ENCODE results near the gene CCS.
A peak's percentile ranks its signal among the peaks of the same experiment; 100 is the strongest.
"Not testable (repeated sequence)": the region's sequence is repeated elsewhere in the genome, so short reads cannot be mapped to it uniquely, and the experiment has no call there.

The CCS gene

DNA sequence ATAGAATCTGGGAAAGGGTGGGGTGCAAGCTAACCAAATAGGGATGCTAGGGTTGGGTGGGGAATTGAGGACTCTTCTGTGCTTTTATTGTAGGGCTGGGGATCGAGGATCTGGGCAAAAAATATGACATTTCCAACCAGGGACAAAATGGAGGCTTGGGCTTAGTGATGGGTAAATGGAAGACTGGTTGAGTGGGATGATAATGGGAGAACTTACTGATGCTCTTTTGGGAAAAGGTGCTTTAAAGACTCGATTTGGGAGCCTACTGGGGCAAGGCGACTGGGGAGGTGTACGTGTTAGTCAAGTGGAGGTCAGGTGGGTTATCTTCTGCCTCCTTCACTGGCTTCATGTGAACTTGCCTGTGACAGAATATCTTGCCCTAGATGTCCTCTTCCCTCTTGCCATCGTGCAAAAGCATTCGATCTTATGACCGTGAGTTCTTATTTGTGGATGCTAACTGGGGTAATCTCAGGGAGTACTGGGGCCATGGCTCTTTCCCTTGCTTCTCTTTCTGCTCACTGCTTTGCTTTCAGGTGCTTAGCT, 35.1 kb downstream of the CCS start:
- DNase-seq = no peak

DNA sequence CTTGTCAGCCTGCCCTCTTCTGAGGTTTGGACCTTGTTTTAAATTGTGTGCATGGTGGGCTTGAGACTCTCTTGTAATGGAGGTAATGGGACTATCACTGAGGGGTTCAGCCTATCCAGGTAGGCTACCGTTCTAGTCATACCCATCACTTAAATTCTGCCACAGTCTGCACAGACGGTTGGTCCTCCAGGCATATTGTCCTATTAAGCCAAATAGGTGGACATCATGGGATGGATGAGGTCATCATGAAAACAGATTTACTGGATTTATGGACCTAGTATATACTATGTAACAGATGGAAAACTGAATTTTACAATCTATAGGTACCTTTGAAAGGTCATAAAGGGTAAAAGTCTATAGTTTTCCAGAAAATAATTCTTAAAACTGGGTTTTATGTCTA, 36.4 kb downstream of the CCS start:
- DNase-seq = no peak

DNA sequence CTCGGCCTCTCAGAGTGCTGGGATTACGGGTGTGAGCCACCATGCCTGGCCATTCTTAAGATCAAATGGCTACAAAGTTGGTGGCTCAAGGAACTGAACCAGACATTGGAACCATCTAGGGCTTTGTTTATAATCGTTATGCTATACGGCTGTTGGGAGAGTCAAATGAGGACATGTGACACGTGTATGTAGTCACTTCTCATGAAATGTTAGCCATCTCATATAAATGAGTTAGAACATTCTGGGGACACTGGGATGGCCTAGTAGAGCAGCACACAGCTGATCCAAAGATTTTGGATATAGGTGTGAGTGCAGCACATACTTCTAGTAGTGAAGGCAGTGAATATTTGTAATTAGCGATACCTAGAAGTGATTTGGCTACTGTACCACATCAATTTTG, 38.9 kb downstream of the CCS start:
- DNase-seq = no peak

DNA sequence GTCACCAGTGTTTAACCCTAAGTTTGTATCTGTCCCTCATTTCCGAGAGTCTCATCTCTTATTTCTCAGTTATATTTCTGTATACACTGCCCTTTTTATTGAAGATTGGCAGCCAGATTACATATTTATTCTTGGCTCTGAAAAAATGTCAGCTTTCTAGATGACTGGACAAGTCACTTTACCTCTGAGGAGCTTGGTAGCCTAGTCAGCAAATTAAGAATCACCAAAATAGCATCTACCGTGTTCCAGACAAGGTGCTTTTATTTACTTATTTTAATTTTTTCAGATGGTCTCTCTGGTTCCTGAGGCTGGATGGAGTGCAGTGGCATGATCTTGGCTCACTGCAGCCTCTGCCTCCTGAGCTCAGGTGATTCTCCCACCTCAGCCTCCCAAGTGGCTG, 40.0 kb downstream of the CCS start:
- no peak for DNase-seq

DNA sequence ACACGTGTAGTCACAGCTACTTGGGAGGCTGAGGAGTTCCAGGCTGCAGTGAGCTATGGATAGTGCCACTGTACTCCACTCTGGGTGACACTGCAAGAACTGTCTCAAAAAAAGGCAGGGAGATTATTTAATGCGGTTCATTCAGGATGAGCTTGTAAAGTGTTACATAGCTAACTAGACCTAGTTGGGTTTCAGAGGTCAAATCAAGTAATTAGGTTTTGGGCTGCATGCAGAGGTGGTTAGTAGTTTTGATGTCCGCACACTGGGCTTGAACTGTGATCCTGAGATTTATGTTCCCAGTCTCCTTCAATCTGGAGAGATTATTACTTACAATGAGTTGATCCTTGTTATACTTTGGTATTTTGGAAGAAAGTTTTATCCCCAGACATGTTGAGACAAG, 43.4 kb downstream of the CCS start:
- no peak for DNase-seq

DNA sequence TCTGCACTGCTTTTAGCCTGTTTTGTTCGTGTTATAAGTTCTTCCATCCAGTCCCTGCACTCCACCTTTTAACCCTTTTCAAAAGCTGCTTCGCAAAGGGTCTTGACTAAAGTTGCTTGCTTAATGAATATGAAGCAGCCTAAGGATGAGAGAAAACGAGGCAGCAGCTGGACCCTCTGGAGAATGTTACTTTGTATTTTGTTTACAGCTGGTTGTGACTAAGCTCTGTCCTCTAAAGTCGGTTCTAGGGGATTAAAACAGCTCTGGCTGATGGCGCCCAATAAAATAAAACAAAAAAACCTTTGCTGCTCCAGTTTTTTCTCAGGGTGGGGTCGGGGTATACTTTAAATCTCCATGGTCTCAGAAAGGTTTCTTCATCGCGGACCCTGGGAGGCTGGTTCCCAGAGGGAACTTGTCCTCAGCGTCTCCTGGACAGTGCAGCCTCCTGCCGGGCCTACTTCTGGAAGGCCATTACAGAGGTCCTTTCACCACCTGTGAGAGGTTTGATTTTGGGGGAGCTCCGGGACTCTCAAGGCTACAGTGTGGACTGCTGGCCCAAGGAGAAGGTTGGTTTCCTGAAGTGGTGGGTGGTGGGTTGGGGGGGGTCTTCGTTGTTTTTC, 44.7 kb downstream of the CCS start:
- no peak for DNase-seq

DNA sequence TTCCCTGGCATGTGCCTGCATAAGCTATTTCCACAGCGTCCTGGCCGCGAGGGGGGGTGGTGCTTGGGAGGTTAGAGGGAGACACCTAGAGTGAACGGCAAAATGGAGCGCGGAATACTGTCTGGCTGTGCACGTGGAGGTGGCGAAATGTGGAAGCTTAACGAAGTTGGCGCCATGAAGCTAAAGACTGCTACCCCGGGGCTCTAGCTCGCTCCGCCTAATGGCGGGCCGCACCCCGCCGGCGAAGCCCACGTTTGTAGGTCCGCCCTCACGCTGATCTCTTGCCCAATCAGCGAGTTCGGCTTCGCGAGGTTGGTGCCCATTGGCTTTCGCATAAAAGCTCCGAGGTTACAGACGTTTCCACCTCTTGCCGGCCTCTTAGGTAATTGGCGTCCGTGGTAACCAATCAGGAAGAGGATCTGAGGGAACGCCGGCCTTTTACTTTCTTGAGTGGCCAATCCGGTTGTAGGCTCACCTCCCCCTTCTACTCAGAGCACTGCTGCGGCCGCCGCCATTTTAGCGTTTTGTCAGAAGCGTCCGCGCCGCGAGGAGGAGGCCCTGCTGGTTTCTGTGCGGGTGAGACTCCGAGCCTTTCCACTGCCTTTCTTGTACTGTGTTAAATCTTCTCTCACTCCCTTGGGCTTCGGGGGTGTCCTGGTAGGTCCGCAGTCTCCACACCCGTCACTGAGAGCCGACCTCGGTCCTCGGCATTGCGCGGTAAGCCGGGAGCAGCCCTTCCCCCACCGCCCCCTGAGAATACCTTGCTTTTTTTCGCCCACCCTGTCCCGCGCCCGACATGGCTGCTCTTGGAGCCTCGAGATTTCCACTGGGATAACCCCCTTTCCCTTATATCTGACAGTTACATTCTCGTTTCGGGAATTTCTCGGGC, 45.4 kb downstream of the CCS start, which contains the start of gene RBM4:
TSS of gene RBM4 (plus strand) at position 527 of the 889 bp plus-strand sequence. CDS start 1,009 bp downstream, outside the sequence.
- peak; percentile 98 for DNase-seq

DNA sequence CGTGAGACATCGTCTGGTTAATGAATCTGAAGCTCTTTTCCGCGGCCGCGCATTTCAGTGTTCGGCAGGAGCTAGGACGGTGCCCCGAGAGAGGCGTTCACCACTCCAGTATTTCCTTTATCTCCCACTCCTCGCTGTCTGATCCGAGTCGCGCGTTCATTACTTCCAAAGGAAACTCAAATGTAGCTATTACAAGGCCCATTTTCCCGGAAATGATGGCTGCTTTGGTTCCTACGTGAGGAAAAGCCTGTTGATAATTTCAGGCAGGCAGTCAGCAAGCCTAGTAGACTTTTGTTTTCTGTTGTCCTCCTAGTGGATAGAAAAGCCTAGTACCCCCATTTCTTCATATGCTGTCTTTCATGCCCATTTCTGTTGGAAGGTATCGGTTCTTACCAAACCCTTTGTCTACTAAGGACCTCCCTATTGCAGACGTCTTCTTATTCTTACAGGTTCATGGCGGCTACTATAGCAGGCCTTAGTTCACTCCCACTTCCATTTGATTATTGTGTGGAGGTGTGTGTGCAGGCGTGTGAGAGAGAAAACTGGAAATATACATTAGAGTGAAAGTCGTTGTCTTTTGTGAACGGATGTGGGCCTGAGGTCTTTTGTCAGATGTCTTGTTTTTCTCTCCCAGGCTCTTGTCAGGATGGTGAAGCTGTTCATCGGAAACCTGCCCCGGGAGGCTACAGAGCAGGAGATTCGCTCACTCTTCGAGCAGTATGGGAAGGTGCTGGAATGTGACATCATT, 46.3 kb downstream of the CCS start:
- no peak for DNase-seq

DNA sequence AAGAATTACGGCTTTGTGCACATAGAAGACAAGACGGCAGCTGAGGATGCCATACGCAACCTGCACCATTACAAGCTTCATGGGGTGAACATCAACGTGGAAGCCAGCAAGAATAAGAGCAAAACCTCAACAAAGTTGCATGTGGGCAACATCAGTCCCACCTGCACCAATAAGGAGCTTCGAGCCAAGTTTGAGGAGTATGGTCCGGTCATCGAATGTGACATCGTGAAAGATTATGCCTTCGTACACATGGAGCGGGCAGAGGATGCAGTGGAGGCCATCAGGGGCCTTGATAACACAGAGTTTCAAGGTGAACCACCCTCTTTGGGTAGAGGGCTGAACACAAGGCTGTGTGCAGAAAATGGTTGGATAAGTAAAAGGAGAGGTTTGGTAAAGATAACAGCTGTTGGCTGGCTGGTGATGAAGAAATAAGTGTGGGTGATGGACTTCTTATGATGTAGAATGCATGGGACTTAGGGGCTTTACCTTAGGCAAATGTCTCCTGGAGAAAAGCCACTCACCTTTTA, 46.9 kb downstream of the CCS start:
- not testable (repeated sequence) for DNase-seq

DNA sequence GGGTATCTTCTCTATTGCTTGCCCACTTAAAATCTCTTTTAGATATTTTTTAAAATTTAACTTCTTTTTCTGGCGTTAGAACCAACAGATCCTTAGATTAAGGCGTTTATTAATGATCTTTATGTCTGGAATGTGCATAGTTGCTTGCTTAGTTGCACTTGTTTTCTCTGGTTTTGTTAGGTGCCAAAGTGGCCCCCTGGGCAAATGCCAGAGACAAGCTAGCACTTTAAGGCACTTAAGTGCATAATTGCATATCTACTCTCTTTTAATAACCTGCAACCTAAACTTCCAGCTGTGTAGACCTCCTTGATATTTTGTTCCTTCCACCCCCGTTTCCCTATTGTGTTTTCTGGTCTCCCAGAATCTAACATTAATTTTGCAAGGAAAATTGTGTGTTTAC, 48.8 kb downstream of the CCS start:
- DNase-seq = no peak

DNA sequence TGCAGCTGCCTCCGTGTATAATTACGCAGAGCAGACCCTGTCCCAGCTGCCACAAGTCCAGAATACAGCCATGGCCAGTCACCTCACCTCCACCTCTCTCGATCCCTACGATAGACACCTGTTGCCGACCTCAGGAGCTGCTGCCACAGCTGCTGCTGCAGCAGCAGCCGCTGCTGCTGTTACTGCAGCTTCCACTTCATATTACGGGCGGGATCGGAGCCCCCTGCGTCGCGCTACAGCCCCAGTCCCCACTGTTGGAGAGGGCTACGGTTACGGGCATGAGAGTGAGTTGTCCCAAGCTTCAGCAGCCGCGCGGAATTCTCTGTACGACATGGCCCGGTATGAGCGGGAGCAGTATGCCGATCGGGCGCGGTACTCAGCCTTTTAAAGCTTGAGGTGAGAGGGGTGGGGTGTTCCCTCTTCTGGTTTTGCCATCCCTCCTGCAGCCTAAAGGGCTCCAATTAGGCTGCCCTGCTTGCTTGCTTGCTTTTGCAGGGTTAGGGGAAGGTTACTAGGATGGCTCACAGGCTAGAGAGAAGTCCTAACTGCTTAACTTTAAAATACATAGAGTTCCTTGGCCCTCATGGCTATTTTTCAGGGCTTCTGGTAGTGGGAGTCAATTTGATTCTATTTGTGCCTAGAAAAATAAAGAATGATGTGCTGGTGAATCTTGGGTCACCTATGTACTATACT, 50.9 kb downstream of the CCS start:
- DNase-seq = no peak

DNA sequence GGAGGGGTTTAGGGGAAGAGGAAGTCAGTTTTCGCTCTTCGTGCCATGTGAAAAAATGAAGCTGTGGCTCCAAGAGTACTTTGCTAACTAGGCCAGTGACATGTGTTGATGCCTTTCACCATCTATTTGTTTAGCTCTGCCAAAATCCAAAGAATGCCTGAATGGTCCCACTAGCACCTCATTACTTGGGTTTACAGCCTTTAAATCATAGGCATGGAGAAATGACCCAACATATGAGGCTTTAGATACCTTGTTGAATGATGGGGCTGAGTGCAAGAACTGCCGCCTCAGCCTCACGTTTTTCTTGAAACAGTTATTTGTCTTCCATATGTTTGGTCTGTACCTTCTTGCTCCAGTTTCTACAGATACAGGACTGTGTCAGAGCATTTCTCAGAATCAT, 53.8 kb downstream of the CCS start:
- DNase-seq = no peak

DNA sequence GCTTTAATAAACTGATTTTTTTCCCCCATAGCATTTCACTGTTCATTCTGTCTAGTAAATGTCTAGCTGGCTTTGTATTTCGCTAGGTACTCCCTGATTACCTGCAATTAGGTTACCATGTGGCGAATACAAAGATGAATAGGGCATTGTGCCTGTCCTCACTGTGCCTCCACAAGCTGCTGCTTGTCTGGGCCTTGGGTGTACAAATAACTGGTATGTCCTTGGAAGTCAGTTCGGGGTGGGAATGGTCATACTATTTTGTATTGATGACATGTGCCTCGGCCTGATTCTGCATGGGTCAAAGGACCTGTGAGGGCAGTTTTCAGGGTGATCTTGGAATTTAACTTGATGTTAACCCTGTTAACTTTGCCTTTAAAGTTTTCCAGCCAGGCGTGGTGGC, 56.9 kb downstream of the CCS start:
- no peak for DNase-seq

DNA sequence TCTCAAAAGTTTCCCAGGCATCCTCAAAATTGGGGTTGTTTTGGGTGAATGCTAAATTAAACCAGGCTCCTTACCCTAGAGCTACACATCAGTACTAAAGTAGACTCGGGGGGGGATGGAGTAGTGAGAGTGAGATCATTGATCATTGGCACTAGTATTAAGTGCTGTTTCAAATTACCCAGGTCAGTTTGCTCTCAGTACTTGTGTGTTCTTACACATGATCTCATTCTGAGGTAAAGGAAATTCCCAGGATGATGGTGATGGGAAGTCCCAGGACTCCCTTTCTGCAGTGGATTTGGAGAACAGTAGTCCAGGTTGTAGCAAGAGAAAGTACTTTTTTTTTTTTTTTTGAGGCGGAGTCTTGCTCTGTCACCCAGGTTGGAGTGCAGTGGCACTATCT, 58.0 kb downstream of the CCS start:
- no peak for DNase-seq

DNA sequence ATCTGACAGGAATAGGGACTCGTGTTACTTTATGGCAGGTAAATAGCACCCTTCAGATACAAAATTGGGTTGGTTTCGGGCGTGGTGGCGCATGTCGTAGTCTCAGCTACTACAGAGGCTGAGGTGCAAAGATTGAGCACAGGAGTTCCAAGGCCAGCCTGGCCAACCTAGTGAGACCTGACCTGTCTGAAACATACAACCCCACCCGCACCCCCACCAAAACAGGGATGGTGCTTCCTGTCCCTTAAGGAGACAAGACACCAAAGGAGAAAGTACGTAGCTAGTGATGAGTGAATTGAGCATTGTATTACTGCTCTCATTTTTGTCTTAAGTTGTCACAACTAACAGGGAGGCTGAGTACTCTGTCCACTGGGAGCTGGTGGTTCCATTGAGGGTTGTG, 59.7 kb downstream of the CCS start:
- no peak for DNase-seq

DNA sequence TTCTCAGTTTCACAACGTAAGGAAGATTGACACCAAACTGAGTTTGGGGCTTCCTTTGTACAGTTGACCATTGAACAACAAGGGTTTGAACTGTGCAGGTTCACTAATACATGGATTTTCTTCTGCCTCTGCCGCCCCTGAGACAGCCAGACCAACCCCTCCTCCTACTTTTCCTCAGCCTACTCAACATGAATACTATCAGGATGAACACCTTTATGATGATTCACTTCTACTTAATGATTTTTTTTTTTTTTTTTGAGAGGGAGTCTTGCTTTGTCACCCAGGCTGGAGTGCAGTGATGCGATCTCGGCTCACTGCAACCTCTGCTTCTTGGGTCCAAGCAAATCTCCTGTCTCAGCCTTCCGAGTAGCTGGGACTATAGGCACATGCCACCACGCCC, 60.1 kb downstream of the CCS start:
- no peak for DNase-seq
